Prostate gland (tissue), 2 donors: ENCODE data around the gene TVP23C. TPM values are rescaled to one million over a fixed set of nuclear protein-coding genes. Genes with fewer than 3 reads are reported as not detected.
A peak's percentile ranks its signal among the peaks of the same experiment; 100 is the strongest.

Experiments used
- DNase-seq: peaks from one replicate; pipeline ENCODE4 v3.0.0-alpha.2; 2019; ENCODE audit warnings: low spot score
- H3K27ac ChIP-seq, 2 donors: fragments of 200-600 bp; sonication (generic); 2 replicates each; pipeline ENCODE4 v1.5.1; 2017 to 2019
- H3K27me3 ChIP-seq: fragments of 200-600 bp; sonication (generic); replicated peaks from 2 replicates; pipeline ENCODE4 v1.5.1; 2019; ENCODE audit not compliant: insufficient read depth
- H3K36me3 ChIP-seq, 2 donors: fragments of 200-600 bp; sonication (generic); 1 replicate in 1 of 2; 2 replicates in 1 of 2; pipeline versions ENCODE4 v1.5.1 to v1.8.1; 2017 to 2019
- H3K4me1 ChIP-seq: fragments of 200-600 bp; sonication (generic); replicated peaks from 2 replicates; pipeline ENCODE4 v1.5.1; 2019
- H3K4me3 ChIP-seq, 2 donors: fragments of 200-600 bp; sonication (generic); 2 replicates each; pipeline ENCODE4 v1.5.1; 2017 to 2019
- H3K9me3 ChIP-seq: fragments of 200-600 bp; sonication (generic); 2 replicates; pipeline ENCODE4 v1.5.1; 2017
- CTCF ChIP-seq, 4 experiments: fragments of 200-600 bp in 2 of 4; fragments of 450-650 bp in 2 of 4; sonication (generic) in 2 of 4; IDR thresholded peaks; 1 replicate in 3 of 4; 2 replicates in 1 of 4; pipeline ENCODE4 v1.5.1; 2016 to 2019; ENCODE audit warnings: antibody characterized with exemption in 4 of 4, mild to moderate bottlenecking in 2 of 4, moderate library complexity in 2 of 4
- POLR2A ChIP-seq: fragments of 450-650 bp; IDR thresholded peaks from one replicate; pipeline ENCODE4 v1.6.1; 2016; ENCODE audit warnings: antibody characterized with exemption, mild to moderate bottlenecking
- POLR2AphosphoS5 ChIP-seq: sonication (generic); formaldehyde crosslinking; IDR thresholded peaks from one replicate; pipeline ENCODE4 v1.6.1; 2017; ENCODE audit warnings: antibody characterized with exemption
- WGBS: methylation state at CpG from one replicate; pipeline ENCODE4 v1.1.5; 2018; 5-methylcytosine and 5-hydroxymethylcytosine counted together
- intact Hi-C: fragments of 100-400 bp; cut with DNase I; formaldehyde crosslinking; loops from one replicate; pipeline ENCODE4 v1.14.2; 2022
- total RNA-seq, 2 donors: library from RNA; depleted of rRNA; stranded (reverse); fragments of >200 nt; gene quantifications; one replicate each; pipeline ENCODE4 v1.1.0, GENCODE V29; 2016

TVP23C gene
- total RNA-seq, 2 donors from 2014 or later, result 16.9 to 19.4 TPM

DNA sequence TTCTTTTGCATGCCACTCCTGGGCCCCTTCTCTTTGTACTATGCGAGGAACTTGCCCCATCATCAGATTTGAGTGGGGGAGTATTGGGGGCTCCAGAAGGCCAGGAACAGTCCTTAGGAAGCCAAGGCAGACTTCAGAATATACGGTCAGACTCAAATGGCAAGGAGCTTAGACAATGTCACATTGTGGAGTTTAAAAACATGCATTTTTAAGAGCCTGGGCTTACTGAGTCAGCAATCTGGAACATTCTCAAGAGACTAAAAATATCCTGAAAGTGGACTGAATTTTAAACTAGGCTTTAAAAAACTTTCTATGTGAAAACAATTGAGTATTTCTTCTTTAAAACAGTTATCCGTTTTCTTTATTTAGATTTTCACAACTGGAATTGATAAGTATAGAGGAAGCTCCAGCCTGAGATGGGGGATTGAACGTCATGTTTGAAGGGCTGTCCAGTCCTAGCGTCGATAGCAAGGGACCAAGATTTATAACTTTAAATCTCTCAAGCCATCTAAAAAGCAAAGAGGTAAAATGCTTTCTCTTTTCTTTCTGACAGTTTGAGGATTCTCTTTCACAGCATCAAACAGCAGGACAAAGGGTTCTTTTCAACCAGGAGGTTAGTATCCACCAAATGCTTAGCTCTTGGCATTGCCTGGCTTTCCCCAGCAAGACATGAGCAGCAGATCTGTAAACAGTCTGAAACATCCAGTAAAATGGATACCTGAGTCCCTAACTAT, 50.1 kb downstream of the TVP23C start:
- H3K36me3 ChIP-seq, result peaks cover 0 to 5% of the 10 kb centered on the region in 2 donors
- WGBS, result 43% methylated on average over 6 of the region's 6 CpGs
- TF ChIP-seq CTCF (IDR thresholded peaks at IDR 0.05), result no peak
- TF ChIP-seq POLR2A, result no peak
- TF ChIP-seq POLR2AphosphoS5, result no peak
- intact Hi-C loops, result no loop called here
- peak overlapping the region; percentile 26 to 44 for H3K27ac ChIP-seq
- no peak overlapping the region for H3K4me3 ChIP-seq
- H3K4me1 ChIP-seq, result no peaks in the 10 kb centered on the region
- no peaks in the 10 kb centered on the region for H3K9me3 ChIP-seq
- no peaks in the 10 kb centered on the region for H3K27me3 ChIP-seq
- no peak for DNase-seq

GRCh38 chr17:15512071-15512709, 51.1 kb downstream of the TVP23C start:
- 100% methylated on average over 4 of the region's 4 CpGs for WGBS
- Histone ChIP-seq H3K9me3 (no peaks in the 10 kb centered on the region), H3K4me3 (no peak overlapping the region), H3K27ac (no peak overlapping the region), H3K36me3 (peaks cover 0 to 5% of the 10 kb centered on the region in 2 donors), H3K27me3 (no peaks in the 10 kb centered on the region), H3K4me1 (no peaks in the 10 kb centered on the region)
- intact Hi-C loops, result no loop called here
- TF ChIP-seq CTCF (IDR thresholded peaks at IDR 0.05), result no peak
- no peak for TF ChIP-seq POLR2A
- no peak for TF ChIP-seq POLR2AphosphoS5
- DNase-seq, result no peak

GRCh38 chr17:15511142-15511541, 52.1 kb downstream of the TVP23C start:
- DNase-seq, result no peak
- H3K4me1 ChIP-seq, result no peaks in the 10 kb centered on the region
- TF ChIP-seq POLR2A (no peak), CTCF (IDR thresholded peaks at IDR 0.05) (no peak), POLR2AphosphoS5 (no peak)
- peaks cover 0 to 5% of the 10 kb centered on the region in 2 donors for H3K36me3 ChIP-seq
- intact Hi-C loops, result no loop called here
- no peak overlapping the region for H3K27ac ChIP-seq
- no peaks in the 10 kb centered on the region for H3K27me3 ChIP-seq
- no peaks in the 10 kb centered on the region for H3K9me3 ChIP-seq
- no peak overlapping the region for H3K4me3 ChIP-seq
- WGBS, result 55% methylated on average over 2 of the region's 2 CpGs

GRCh38 chr17:15510361-15510760, 52.9 kb downstream of the TVP23C start:
- no peaks in the 10 kb centered on the region for H3K9me3 ChIP-seq
- H3K4me1 ChIP-seq, result no peaks in the 10 kb centered on the region
- no peaks in the 10 kb centered on the region for H3K27me3 ChIP-seq
- H3K27ac ChIP-seq, result no peak overlapping the region
- no peaks in the 10 kb centered on the region for H3K36me3 ChIP-seq
- WGBS, result 42% methylated on average over 3 of the region's 3 CpGs
- TF ChIP-seq CTCF (IDR thresholded peaks at IDR 0.05) (no peak), POLR2A (no peak), POLR2AphosphoS5 (no peak)
- DNase-seq, result no peak
- intact Hi-C loops, result no loop called here
- no peak overlapping the region for H3K4me3 ChIP-seq
